PC-9 (cell line): ENCODE measurements around the gene SNX1. TPM values are rescaled to one million over a fixed set of nuclear protein-coding genes. Genes with fewer than 3 reads are reported as not detected.

Experiments
- BruUV-seq: library from RNA; stranded (reverse); fragments of 400-500 nt; replicated peaks from 2 replicates; lab custom pipeline; 2021; lab: Mats Ljungman, UMichigan
- CTCF ChIA-PET: fragments of 300-600 bp; sonication (Branson Sonifier 250); formaldehyde crosslinking; loops from one replicate; lab custom pipeline; 2022; ENCODE audit warnings: antibody characterized with exemption; lab: Charles Lee
- POLR2A ChIA-PET: fragments of 300-600 bp; sonication (Branson Sonifier 250); formaldehyde crosslinking; loops from one replicate; lab custom pipeline; 2022; ENCODE audit warnings: antibody characterized with exemption; ENCODE audit not compliant: unreplicated experiment; lab: Charles Lee
- DNase-seq, 2 experiments: peaks; one replicate each; pipeline versions ENCODE4 v3.0.0 to v3.0.0-alpha.2; 2015 to 2022; ENCODE audit warnings: mixed read lengths in 1 of 2
- H2AFZ ChIP-seq: fragments of 200-600 bp; sonication (generic); 2 replicates; pipeline ENCODE4 v1.8.1; 2017; ENCODE audit warnings: antibody characterized with exemption
- H3F3A ChIP-seq: fragments of 200-600 bp; sonication (generic); 2 replicates; pipeline ENCODE4 v1.8.1; 2017; ENCODE audit warnings: antibody characterized with exemption, mild to moderate bottlenecking, low read depth; ENCODE audit not compliant: insufficient read depth
- H3K27ac ChIP-seq: fragments of 200-600 bp; sonication (generic); 2 replicates; pipeline ENCODE4 v1.6.1; 2016; ENCODE audit warnings: mixed run types
- H3K27me3 ChIP-seq: fragments of 200-600 bp; sonication (generic); 2 replicates; pipeline ENCODE4 v1.6.1; 2016; ENCODE audit warnings: low read depth, mixed run types; ENCODE audit not compliant: insufficient read depth
- H3K36me3 ChIP-seq: fragments of 200-600 bp; sonication (generic); 2 replicates; pipeline ENCODE4 v1.6.1; 2016; ENCODE audit warnings: low read depth, mixed run types
- H3K4me1 ChIP-seq: fragments of 200-600 bp; sonication (generic); replicated peaks from 2 replicates; pipeline ENCODE4 v1.6.1; 2016; ENCODE audit warnings: mixed run types; ENCODE audit not compliant: insufficient read depth
- H3K4me2 ChIP-seq: fragments of 200-600 bp; sonication (generic); 2 replicates; pipeline ENCODE4 v1.6.1; 2017; ENCODE audit warnings: mixed run types
- H3K4me3 ChIP-seq: fragments of 200-600 bp; sonication (generic); 2 replicates; pipeline ENCODE4 v1.6.1; 2016; ENCODE audit warnings: mixed run types
- H3K79me2 ChIP-seq: fragments of 200-600 bp; sonication (generic); 2 replicates; pipeline ENCODE4 v1.6.1; 2017; ENCODE audit warnings: low read depth, mixed run types
- H3K9me2 ChIP-seq: fragments of 200-600 bp; sonication (generic); 2 replicates; pipeline ENCODE4 v1.8.1; 2017; ENCODE audit warnings: mild to moderate bottlenecking; ENCODE audit not compliant: insufficient read depth
- H3K9me3 ChIP-seq: fragments of 200-600 bp; sonication (generic); 2 replicates; pipeline ENCODE4 v1.8.1; 2016; ENCODE audit warnings: low read depth; ENCODE audit not compliant: insufficient read depth
- H4K20me1 ChIP-seq: fragments of 200-600 bp; sonication (generic); 2 replicates; pipeline ENCODE4 v1.8.1; 2017; ENCODE audit not compliant: insufficient read depth
- CTCF ChIP-seq: fragments of 200-600 bp; sonication (generic); conservative IDR thresholded peaks from 2 replicates; pipeline ENCODE4 v1.6.1; 2017; ENCODE audit warnings: mixed run types, antibody characterized with exemption, mild to moderate bottlenecking, moderate library complexity
- EZH2 ChIP-seq: fragments of 200-600 bp; sonication (generic); IDR thresholded peaks from 2 replicates; pipeline ENCODE4 v1.8.0; 2017; ENCODE audit warnings: antibody characterized with exemption, low read depth
- intact Hi-C: fragments of 100-400 bp; cut with micrococcal nuclease; formaldehyde crosslinking; loops from one replicate; pipeline ENCODE4 v1.10.0; 2022; ENCODE audit not compliant: unreplicated experiment
- total RNA-seq: library from RNA; stranded (reverse); gene quantifications from 2 replicates; pipeline ENCODE4 v1.2.3, GENCODE V29; 2021

SNX1 gene
- total RNA-seq, 1 experiment from 2014 or later: 114 TPM

- Histone ChIP-seq H3K4me3 (peak within 1 kb of the TSS; percentile 67), H2AFZ (peak within 1 kb of the TSS; percentile 85), H3K4me1 (peaks cover 26% of the 10 kb centered on the region), H3K27me3 (no peaks in the 10 kb centered on the region), H3K9me3 (no peaks in the 10 kb centered on the region), H3K27ac (peak within 1 kb of the TSS; percentile 59), H3K9me2 (no peaks in the 10 kb centered on the region), H3K4me2 (peak within 1 kb of the TSS; percentile 84), H3K36me3 (no peaks in the 10 kb centered on the region), H3K79me2 (peaks cover 69% of the 10 kb centered on the region), H3F3A (peaks cover 12% of the 10 kb centered on the region; the same call in 1 of the 2 replicates), H4K20me1 (peaks cover 15% of the 10 kb centered on the region)
- intact Hi-C loops: loop anchor here (5.0 kb wide), 2 partner anchors 492 to 592 kb away; partner anchors contain the start of gene USP3
- TF ChIP-seq EZH2: no peak
- no peak for TF ChIP-seq CTCF
- ChIA-PET CTCF (interaction anchor here (1.0 to 1.5 kb wide), 4 partner anchors 59 to 484 kb away, joined by 3 to 4 read pairs (median 4); no protein-coding TSS in a partner anchor), POLR2A (interaction anchor here (0.6 to 0.7 kb wide), 6 partner anchors 43 to 1374 kb away, joined by 3 to 24 read pairs (median 6); no protein-coding TSS in a partner anchor)
- DNase-seq: peak; percentile 92 to 95
- no TSS peak for BruUV-seq
These were observed 2.0 kb upstream of the SNX1 start, which contains the start of gene CIAO2A for GRCh38 chr15:64093627-64094417. CIAO2A (minus strand) TSS chr15:64093838; CDS start chr15:64093768, 70 bp downstream.

- H3K27ac ChIP-seq: no peak overlapping the region
- H2AFZ ChIP-seq: peak overlapping the region; percentile 90
- no TSS peak for BruUV-seq
- ChIA-PET POLR2A (interaction anchor here (0.5 to 0.6 kb wide), 4 partner anchors 8 to 494 kb away, joined by 3 to 6 read pairs (median 4); no protein-coding TSS in a partner anchor), CTCF (no interaction called here)
- intact Hi-C loops: loop anchor here (5.0 kb wide), 1 partner anchor 57 kb away; the partner anchor contains the start of gene SNX22
- DNase-seq: no peak
- no peak for TF ChIP-seq CTCF
- TF ChIP-seq EZH2: no peak
- peak overlapping the region; percentile 84 for H3K4me2 ChIP-seq
- H3K9me2 ChIP-seq: no peaks in the 10 kb centered on the region
- H4K20me1 ChIP-seq: peaks cover 13% of the 10 kb centered on the region
- no peaks in the 10 kb centered on the region for H3K9me3 ChIP-seq
- no peaks in the 10 kb centered on the region for H3K36me3 ChIP-seq
- H3K4me1 ChIP-seq: peaks cover 26% of the 10 kb centered on the region
- H3K27me3 ChIP-seq: no peaks in the 10 kb centered on the region
- H3F3A ChIP-seq: peaks cover 12% of the 10 kb centered on the region; the same call in 1 of the 2 replicates
- H3K79me2 ChIP-seq: peaks cover 78% of the 10 kb centered on the region
- H3K4me3 ChIP-seq: peak overlapping the region; percentile 96; the same call in 1 of the 2 replicates
These were observed 369 bp upstream of the SNX1 start for GRCh38 chr15:64095431-64095794.

- ChIA-PET POLR2A (interaction anchor here (0.6 kb wide), 1 partner anchor 501 kb away, joined by 5 read pairs; no protein-coding TSS in a partner anchor), CTCF (interaction anchor here (0.6 kb wide), 1 partner anchor 28 kb away, joined by 3 read pairs; no protein-coding TSS in a partner anchor)
- no peaks in the 10 kb centered on the region for H3K27me3 ChIP-seq
- intact Hi-C loops: loop anchor here (5.0 kb wide), 1 partner anchor 55 kb away; the partner anchor contains the start of gene SNX22
- peaks cover 79% of the 10 kb centered on the region for H3K79me2 ChIP-seq
- peaks cover 17% of the 10 kb centered on the region for H4K20me1 ChIP-seq
- DNase-seq: no peak
- H3K27ac ChIP-seq: no peak overlapping the region
- peak overlapping the region; percentile 96 for H3K4me3 ChIP-seq
- BruUV-seq: no TSS peak
- H3K36me3 ChIP-seq: no peaks in the 10 kb centered on the region
- TF ChIP-seq CTCF (no peak; the same call in 1 of the 2 replicates), EZH2 (no peak)
- no peaks in the 10 kb centered on the region for H3K9me3 ChIP-seq
- H3K9me2 ChIP-seq: no peaks in the 10 kb centered on the region
- peak overlapping the region; percentile 84 for H3K4me2 ChIP-seq
- H3F3A ChIP-seq: peaks cover 19% of the 10 kb centered on the region; the same call in 1 of the 2 replicates
- peak overlapping the region; percentile 90 for H2AFZ ChIP-seq
- H3K4me1 ChIP-seq: peaks cover 26% of the 10 kb centered on the region
These were observed 1.0 kb downstream of the SNX1 start for GRCh38 chr15:64096668-64097384.
